GM19438 (cell line): Measurements from ENCODE around the gene NOP53.
"Not testable (repeated sequence)": the region's sequence is repeated elsewhere in the genome, so short reads cannot be mapped to it uniquely, and the experiment has no call there.

ENCODE experiments used
- ATAC-seq: cut with Tn5 transposase; IDR thresholded peaks from one replicate; pipeline ENCODE4 v1.9.1; 2021; ENCODE audit warnings: low read depth; ENCODE audit not compliant: unreplicated experiment

Gene NOP53

DNA sequence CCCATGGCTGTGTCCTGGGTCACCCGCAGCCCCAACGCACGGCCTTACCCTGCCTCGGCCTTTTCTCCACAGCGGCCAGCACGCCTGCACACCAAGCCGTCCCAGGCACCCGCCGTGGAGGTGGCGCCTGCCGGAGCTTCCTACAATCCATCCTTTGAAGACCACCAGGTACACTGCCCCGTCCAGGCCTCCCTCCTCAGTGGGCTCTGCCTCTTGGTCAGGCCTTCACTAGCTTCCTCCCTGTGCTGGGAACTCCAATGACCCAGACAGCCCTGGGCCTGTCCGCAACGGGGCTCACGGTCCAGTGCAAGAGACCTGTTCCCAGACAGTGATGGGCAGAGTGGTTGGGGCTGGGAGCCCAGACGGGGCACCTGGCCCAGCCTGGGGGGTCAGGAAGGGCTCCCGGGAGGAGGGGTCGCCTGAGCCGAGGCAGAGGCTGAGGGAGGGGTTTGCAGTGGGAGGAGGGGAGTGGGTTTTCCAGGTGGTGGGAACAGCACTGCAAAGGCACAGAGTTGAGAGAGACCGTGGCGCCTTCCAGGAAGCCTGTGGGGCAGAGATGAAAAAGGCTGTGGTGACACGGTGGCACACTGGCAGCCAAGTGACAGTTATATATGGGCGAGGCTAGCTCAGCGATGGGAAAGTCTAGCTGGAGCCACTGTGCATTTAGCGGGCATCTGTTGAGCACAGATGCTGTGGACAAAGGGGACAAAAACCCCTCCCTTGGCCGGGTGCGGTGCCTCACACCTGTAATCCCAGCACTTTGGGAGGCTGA, 7.3 kb downstream of the NOP53 start:
- no peak for ATAC-seq

- ATAC-seq: no peak
Observed at GRCh38 chr19:47754206-47755064, 9.1 kb downstream of the NOP53 start.

- ATAC-seq: no peak
Observed at GRCh38 chr19:47755065-47755761, 9.9 kb downstream of the NOP53 start.

- ATAC-seq: no peak
Observed at GRCh38 chr19:47755762-47756626, 10.6 kb downstream of the NOP53 start.

DNA sequence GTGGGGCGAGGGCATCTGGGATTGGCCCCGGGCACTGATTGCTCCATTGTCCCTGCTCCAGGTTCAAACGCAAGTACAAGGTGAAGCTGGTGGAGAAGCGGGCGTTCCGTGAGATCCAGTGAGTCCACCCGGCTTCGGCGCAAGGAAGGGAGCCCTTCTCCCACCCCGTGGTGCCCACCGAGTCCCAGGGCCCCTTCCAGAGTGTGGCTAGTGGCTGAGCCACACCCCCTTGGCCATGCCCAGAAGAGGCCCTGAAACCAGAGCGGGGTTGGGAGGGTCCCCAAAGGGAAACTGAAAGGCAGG, 11.2 kb downstream of the NOP53 start:
- ATAC-seq: no peak

DNA sequence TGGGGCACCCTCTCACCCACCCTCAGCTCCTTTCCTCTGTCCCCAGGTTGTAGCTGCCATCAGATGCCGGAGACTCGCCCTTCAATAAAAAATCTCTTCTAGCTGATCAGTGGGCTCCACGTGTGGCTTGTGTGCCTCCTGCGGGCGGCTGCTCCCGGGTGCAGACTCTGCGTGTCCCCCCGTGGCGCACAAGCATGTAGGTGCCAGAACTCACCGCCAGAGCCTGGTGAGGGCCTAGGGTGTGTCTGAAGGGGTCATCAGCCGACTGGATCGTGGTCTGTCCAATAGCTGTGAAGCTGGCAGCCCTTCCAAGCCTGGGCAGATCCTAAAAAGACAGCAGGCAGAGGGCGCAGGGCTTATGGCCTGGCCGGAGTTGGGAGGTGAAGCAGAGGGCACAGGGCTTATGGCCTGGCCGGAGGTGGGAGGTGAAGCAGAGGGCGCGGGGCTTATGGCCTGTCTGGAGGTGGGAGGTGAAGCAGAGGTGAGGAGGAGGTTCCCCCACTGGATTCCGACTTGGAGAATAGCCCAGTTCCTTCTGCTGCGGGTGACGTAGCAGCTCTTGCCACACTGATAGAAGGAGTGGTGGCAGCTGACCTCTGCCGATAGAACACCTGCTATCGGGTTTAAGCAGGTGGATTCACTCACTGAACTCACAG, 11.7 kb downstream of the NOP53 start:
- no peak for ATAC-seq

GRCh38 chr19:47757617-47758442, 12.5 kb downstream of the NOP53 start:
- no peak for ATAC-seq

GRCh38 chr19:47758443-47758804, 13.1 kb downstream of the NOP53 start:
- ATAC-seq: no peak

DNA sequence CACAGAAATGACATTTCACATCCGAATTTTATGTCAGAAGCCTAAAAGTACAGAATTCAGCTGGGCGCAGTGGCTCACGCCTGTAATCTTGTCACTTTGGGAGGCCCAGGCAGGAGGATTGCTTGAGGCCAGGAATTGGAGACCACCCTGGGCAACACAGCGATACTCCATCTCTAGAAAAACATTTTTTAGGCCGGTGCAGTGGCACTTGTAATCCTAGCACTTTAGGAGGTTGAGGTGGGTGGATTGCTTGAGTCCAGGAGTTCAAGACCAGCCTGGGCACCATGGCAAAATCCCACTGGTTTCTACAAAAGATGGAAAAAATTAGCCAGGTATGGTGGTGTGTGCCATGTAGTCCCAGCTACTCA, 15.3 kb downstream of the NOP53 start:
- no peak for ATAC-seq

DNA sequence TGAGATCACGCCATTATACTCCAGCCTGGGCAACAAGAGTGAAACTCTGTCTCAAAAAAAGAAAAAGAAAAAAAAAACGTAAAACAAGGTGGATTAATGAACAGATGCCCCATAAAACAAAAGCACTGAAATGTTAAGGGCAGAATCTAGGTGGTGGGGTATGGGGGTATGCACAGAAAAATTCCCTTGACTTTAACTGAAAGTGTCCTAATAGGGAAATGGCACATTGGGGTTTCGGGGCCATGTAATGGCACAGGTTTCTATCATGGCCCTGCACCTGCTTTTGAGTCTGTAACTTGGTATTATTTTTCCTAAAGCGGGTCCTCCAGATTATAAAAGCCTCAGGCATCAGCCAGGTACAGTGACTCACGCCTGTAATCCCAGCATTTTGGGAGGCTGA, 16.2 kb downstream of the NOP53 start:
- ATAC-seq: no peak

DNA sequence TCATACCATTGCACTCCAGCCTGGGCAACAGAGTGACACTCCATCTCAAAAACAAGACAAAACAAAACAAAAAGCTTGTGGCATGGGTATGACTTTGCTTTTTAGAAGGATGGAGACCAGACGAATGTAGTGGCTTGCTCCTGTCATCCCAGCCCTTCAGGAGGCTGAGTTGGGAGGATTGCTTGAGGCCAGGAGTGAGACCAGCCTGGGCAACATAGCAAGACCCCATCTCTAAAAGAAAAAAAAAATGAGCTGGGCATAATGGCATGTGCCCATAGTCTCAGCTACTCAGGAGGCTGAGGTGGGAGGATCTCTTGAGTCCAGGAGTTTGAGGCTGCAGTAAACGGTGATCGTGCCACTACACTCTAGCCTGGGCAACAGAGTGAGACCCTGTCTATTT, 16.8 kb downstream of the NOP53 start:
- no peak for ATAC-seq

GRCh38 chr19:47762615-47763308, 17.4 kb downstream of the NOP53 start:
- no peak for ATAC-seq

GRCh38 chr19:47764705-47765104, 19.4 kb downstream of the NOP53 start:
- not testable (repeated sequence) for ATAC-seq

DNA sequence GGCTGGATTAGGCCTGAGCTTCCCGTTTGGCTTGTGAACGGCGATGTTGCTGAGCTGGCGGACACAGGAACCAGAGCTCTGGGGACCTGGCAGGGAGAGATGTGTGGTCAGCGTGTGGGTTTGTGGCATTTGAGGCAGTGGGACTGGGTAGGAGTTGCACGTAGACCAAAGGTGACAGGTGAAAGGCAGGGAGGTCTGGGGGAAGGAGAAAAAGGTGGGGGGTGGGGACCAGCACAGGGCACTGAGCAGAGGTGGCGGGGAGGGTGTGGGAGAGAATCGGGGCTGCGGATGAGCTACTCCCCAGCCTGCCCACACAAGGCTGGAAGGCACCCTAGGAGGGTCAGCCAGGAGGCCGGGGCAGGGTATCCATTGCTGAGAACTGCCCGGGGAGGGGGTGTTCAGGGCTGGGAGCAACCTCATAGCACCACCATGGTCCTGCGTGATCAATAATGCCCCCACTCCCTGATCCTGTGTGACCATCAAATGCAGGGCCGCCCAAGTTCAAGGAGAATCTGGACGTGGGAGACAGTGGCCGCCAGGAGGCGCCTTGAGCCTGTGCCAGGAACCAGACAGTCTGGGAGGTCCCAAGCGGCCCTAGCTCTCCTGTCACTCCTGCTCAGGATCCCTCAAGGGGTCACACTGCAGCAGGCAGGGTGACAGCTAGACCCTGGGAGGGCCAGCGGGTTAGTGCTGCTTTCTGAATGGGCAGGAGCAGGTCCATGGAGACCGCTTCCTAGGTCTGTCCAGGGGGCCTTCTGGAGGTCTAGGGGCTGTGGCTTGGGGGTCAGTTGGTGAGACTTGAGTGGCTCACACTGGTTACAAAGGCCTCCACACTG, 20.4 kb downstream of the NOP53 start:
- ATAC-seq: no peak

DNA sequence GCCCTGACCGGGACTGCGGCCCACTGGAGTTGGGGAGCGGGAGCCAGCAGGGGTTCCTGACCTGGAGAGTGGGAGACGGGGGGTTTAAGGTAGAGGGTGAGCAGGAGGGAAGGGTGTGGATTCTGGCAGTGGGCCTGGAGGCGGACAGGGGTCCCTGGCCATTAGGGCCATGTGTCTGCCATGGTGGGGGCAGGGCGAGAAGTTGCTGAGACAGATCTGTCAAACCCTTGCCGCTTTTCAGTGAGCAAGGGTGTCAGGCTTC, 20.9 kb downstream of the NOP53 start:
- no peak for ATAC-seq

DNA sequence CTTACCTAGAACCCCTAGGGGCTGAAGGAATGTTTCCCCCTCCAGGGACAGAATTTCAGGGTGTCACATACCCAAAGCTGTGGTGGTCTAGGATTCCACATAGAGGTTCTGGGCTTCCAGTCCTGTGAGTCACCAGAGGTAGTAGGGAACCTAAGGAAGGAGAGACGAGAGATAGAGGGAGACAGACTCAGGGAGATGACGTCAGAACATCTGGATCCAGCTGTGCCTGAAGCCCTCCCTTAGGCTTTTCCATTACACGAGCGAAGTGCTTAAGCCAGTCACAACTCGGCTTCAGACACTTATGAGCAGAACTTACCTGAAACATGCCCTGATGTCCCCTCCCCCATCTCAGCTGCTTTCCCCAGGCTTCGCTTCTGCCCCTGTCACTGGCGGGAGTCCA, 21.3 kb downstream of the NOP53 start:
- ATAC-seq: no peak

- no peak for ATAC-seq
Observed at GRCh38 chr19:47767349-47767748, 22.0 kb downstream of the NOP53 start.

GRCh38 chr19:47768604-47769003, 23.3 kb downstream of the NOP53 start:
- no peak for ATAC-seq
